Activated T-helper 2 cell treated with anti-CD3 and anti-CD28 coated beads, Interferon-gamma antibody, Interleukin-2, Interleukin-4, amounts not matched to agents 10 μg/mL and 5 μg/mL and 100 μg/mL, durations not matched to agents 14 hours and 24 hours and 36 hours (primary cell): ENCODE results near the gene L3MBTL4. TPM values are rescaled to one million over a fixed set of nuclear protein-coding genes. Genes with fewer than 3 reads are reported as not detected.

ENCODE experiments used
- DNase-seq: peaks from one replicate; pipeline ENCODE4 v3.0.0; 2021; ENCODE audit warnings: low spot score
- H3K27ac Mint-ChIP-seq: one replicate; pipeline ENCODE4 v1.8.0; 2021; ENCODE audit warnings: mixed read lengths
- H3K27me3 Mint-ChIP-seq: one replicate; pipeline ENCODE4 v1.8.0; 2021; ENCODE audit warnings: low read depth, mixed read lengths
- H3K36me3 Mint-ChIP-seq: one replicate; pipeline ENCODE4 v1.8.0; 2021; ENCODE audit warnings: low read depth, mixed read lengths
- H3K4me1 Mint-ChIP-seq: one replicate; pipeline ENCODE4 v1.8.0; 2021; ENCODE audit warnings: low read depth, mixed read lengths
- H3K4me3 Mint-ChIP-seq: one replicate; pipeline ENCODE4 v1.8.0; 2021; ENCODE audit warnings: low read depth, mild to moderate bottlenecking, moderate library complexity, mixed read lengths
- H3K9me3 Mint-ChIP-seq: one replicate; pipeline ENCODE4 v1.8.0; 2021; ENCODE audit warnings: mixed read lengths
- intact Hi-C: fragments of 100-400 bp; cut with micrococcal nuclease; formaldehyde crosslinking; loops from one replicate; pipeline ENCODE4 v1.15.1; 2023
- total RNA-seq: library from RNA; stranded (reverse); gene quantifications from 2 replicates; pipeline ENCODE4 v1.2.3, GENCODE V29; 2022

Gene L3MBTL4
- total RNA-seq, 1 donor from 2014 or later = 0.05 TPM

DNA sequence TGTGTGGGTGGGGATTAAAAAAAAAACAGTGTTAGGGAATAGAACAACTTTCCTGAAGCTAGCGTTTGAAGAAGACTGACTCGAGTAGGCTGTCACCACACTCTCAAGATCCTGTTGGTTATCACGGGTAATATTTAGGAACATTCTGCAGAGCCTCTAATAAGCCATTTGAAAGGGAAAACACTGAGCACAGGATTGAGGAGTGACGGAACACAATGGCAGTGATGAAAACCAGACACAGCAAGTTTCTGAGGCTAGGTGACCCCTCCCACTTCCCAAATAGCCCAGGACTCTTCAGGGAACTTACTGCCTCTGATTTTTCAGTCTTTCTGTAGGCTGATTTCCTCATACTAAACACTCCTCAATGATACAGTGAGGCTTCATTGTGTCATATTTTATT lies 431.2 kb downstream of the L3MBTL4 start:
- Mint-ChIP-seq H3K9me3 (no peaks in the 10 kb centered on the region), H3K27ac (no peak overlapping the region), H3K4me3 (no peak overlapping the region), H3K4me1 (peaks cover 2% of the 10 kb centered on the region), H3K36me3 (no peaks in the 10 kb centered on the region), H3K27me3 (peaks cover 13% of the 10 kb centered on the region)
- DNase-seq = no peak
- intact Hi-C loops = no loop called here

GRCh38 chr18:5982332-5982731 lies 432.4 kb downstream of the L3MBTL4 start:
- Mint-ChIP-seq H3K4me1 (peaks cover 2% of the 10 kb centered on the region), H3K9me3 (no peaks in the 10 kb centered on the region), H3K27ac (no peak overlapping the region), H3K36me3 (no peaks in the 10 kb centered on the region), H3K4me3 (no peak overlapping the region), H3K27me3 (peaks cover 9% of the 10 kb centered on the region)
- intact Hi-C loops = no loop called here
- no peak for DNase-seq

DNA sequence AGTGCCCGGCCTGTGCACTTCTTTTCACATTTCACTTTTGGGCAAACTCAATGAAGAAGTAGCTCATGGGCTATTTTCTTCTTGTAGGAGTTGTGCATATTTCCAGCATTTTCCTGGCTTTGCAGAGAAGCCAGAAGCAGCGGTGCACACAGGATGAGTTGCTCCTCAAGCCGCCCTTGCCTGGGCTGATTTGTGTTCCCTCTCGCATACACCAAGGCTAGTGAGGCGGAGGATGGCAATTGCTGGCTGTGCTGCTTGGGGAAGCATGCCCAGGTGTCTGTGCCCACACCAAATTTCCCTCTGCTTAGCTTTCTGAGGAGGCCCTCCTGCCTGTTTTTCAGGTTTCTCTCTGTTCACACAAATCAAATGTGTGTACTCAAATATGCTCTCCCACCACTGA lies 434.0 kb downstream of the L3MBTL4 start:
- H3K9me3 Mint-ChIP-seq = no peaks in the 10 kb centered on the region

DNA sequence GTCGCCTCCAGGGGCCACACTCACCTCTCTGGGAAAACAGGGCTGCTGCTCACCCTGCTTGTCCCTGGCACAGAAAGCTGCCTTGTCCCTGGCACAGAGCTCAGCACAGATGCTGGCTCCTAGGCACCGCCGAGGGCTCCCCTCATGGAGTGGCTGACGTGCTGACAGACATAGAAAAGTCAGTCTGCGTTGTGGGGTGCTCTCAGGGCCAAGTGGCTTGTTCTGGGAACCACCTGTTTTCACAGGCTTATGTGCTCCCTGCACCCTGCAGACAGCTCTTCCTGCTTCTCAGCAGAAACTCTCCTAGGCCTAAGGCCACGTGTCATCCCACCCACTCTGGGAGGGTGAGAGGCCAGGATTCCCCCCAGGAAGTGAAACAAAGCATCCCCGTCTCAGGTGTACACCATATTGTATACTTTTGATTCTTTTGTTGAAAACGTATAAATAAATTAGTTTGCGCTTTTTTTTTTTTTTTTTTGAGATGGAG lies 434.7 kb downstream of the L3MBTL4 start:
- H3K27me3 Mint-ChIP-seq = peaks cover 4% of the 10 kb centered on the region
- peaks cover 11% of the 10 kb centered on the region for H3K4me1 Mint-ChIP-seq
- no peaks in the 10 kb centered on the region for H3K9me3 Mint-ChIP-seq
- no peak for DNase-seq
- H3K4me3 Mint-ChIP-seq = no peak overlapping the region
- intact Hi-C loops = no loop called here
- H3K27ac Mint-ChIP-seq = no peak overlapping the region
- no peaks in the 10 kb centered on the region for H3K36me3 Mint-ChIP-seq

More for the DNA sequence above, 434.0 kb downstream of the L3MBTL4 start:
- Mint-ChIP-seq H3K4me1 (peaks cover 4% of the 10 kb centered on the region), H3K27ac (no peak overlapping the region), H3K27me3 (peaks cover 5% of the 10 kb centered on the region), H3K4me3 (no peak overlapping the region), H3K36me3 (no peaks in the 10 kb centered on the region)
- DNase-seq = no peak
- intact Hi-C loops = loop anchor here (1.0 kb wide), 1 partner anchor 23 kb away; no protein-coding TSS in a partner anchor

- no peak for DNase-seq
- intact Hi-C loops = no loop called here
- H3K27ac Mint-ChIP-seq = no peak overlapping the region
- peaks cover 16% of the 10 kb centered on the region for H3K4me1 Mint-ChIP-seq
- H3K4me3 Mint-ChIP-seq = no peak overlapping the region
- H3K27me3 Mint-ChIP-seq = no peaks in the 10 kb centered on the region
- H3K36me3 Mint-ChIP-seq = no peaks in the 10 kb centered on the region
- H3K9me3 Mint-ChIP-seq = no peaks in the 10 kb centered on the region
Measured at GRCh38 chr18:5979176-5979888, 435.4 kb downstream of the L3MBTL4 start.

GRCh38 chr18:5977022-5977421 lies 437.7 kb downstream of the L3MBTL4 start:
- no peak for DNase-seq
- H3K36me3 Mint-ChIP-seq = no peaks in the 10 kb centered on the region
- no peak overlapping the region for H3K27ac Mint-ChIP-seq
- intact Hi-C loops = no loop called here
- H3K4me1 Mint-ChIP-seq = peaks cover 17% of the 10 kb centered on the region
- no peaks in the 10 kb centered on the region for H3K9me3 Mint-ChIP-seq
- H3K4me3 Mint-ChIP-seq = no peak overlapping the region
- peaks cover 2% of the 10 kb centered on the region for H3K27me3 Mint-ChIP-seq

GRCh38 chr18:5975111-5976002 lies 439.4 kb downstream of the L3MBTL4 start:
- H3K36me3 Mint-ChIP-seq = no peaks in the 10 kb centered on the region
- no peaks in the 10 kb centered on the region for H3K9me3 Mint-ChIP-seq
- intact Hi-C loops = loop anchor here (1.0 kb wide), 1 partner anchor 29 kb away; no protein-coding TSS in a partner anchor
- no peak overlapping the region for H3K4me3 Mint-ChIP-seq
- no peak overlapping the region for H3K27ac Mint-ChIP-seq
- peaks cover 2% of the 10 kb centered on the region for H3K27me3 Mint-ChIP-seq
- DNase-seq = no peak
- peaks cover 17% of the 10 kb centered on the region for H3K4me1 Mint-ChIP-seq

GRCh38 chr18:5974696-5975095 lies 440.0 kb downstream of the L3MBTL4 start:
- peaks cover 20% of the 10 kb centered on the region for H3K4me1 Mint-ChIP-seq
- no peak for DNase-seq
- no peak overlapping the region for H3K27ac Mint-ChIP-seq
- intact Hi-C loops = loop anchor here (1.0 kb wide), 1 partner anchor 30 kb away; no protein-coding TSS in a partner anchor
- no peaks in the 10 kb centered on the region for H3K36me3 Mint-ChIP-seq
- H3K9me3 Mint-ChIP-seq = no peaks in the 10 kb centered on the region
- peaks cover 2% of the 10 kb centered on the region for H3K27me3 Mint-ChIP-seq
- H3K4me3 Mint-ChIP-seq = no peak overlapping the region

DNA sequence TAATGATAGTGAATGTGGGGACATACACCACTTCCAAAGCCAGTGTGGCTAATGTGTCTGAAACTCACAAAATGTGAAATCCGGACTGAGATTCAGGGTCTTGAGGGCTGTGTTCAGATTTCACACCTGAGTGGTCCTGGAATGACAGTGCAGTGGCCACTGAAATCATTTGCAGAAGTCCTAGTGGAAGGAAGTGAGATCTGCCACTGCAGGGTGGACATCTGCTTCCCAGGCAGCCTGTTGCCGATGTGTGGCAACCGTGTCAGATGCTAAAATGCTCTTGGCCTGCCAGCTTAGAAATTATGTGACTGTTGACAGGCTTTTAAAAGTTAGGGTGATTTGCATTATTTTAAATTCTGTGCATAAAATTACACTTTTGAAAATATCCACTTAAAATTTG lies 441.6 kb downstream of the L3MBTL4 start:
- Mint-ChIP-seq H3K9me3 (no peaks in the 10 kb centered on the region), H3K36me3 (no peaks in the 10 kb centered on the region), H3K27me3 (peaks cover 2% of the 10 kb centered on the region), H3K4me1 (peaks cover 20% of the 10 kb centered on the region), H3K4me3 (no peak overlapping the region), H3K27ac (no peak overlapping the region)
- DNase-seq = no peak
- intact Hi-C loops = no loop called here

DNA sequence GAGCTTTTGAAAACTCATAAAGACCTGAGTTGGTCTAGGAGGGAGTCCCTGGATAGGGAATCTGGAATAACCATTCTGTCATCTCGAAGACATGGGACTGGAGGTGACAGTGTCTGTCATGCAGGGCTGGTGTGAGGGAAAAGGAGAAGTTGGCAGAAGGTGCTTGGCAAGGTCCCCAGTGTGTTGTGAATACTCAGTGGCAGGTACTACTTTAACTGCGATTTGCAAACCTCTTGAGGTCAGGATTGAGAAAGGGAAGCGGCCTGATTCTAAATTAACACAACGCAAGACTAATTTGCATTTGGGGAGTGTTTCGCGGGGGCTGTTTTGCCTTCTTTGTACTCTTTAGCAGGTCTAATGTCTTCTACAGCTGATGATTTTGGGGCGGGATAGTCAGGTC lies 442.4 kb downstream of the L3MBTL4 start:
- Mint-ChIP-seq H3K4me1 (peaks cover 20% of the 10 kb centered on the region), H3K36me3 (no peaks in the 10 kb centered on the region), H3K4me3 (no peak overlapping the region), H3K27ac (no peak overlapping the region), H3K9me3 (no peaks in the 10 kb centered on the region), H3K27me3 (peaks cover 2% of the 10 kb centered on the region)
- no peak for DNase-seq
- intact Hi-C loops = no loop called here

- intact Hi-C loops = no loop called here
- Mint-ChIP-seq H3K9me3 (no peaks in the 10 kb centered on the region), H3K27me3 (peaks cover 2% of the 10 kb centered on the region), H3K4me3 (no peak overlapping the region), H3K4me1 (peaks cover 17% of the 10 kb centered on the region), H3K27ac (no peak overlapping the region), H3K36me3 (no peaks in the 10 kb centered on the region)
- DNase-seq = no peak
Measured at GRCh38 chr18:5969989-5970403, 444.7 kb downstream of the L3MBTL4 start.

- Mint-ChIP-seq H3K4me3 (no peak overlapping the region), H3K27me3 (peaks cover 2% of the 10 kb centered on the region), H3K9me3 (no peaks in the 10 kb centered on the region), H3K36me3 (no peaks in the 10 kb centered on the region), H3K27ac (no peak overlapping the region), H3K4me1 (peaks cover 17% of the 10 kb centered on the region)
- no peak for DNase-seq
- intact Hi-C loops = no loop called here
Measured at GRCh38 chr18:5969355-5969988, 445.2 kb downstream of the L3MBTL4 start.
